Immature natural killer cell (primary cell): ENCODE measurements around the gene TMEM45A. TPM values are rescaled to one million over a fixed set of nuclear protein-coding genes. Genes with fewer than 3 reads are reported as not detected.

Experiments
- DNase-seq, 3 donors: peaks; one replicate each; pipeline ENCODE4 v3.0.0; 2022; ENCODE audit warnings: mixed read lengths in 1 of 3
- H3K27ac Mint-ChIP-seq, 6 donors: one replicate each; pipeline ENCODE4 v1.8.0; 2020; ENCODE audit warnings: mixed read lengths in 6 of 6, mild to moderate bottlenecking in 5 of 6, inconsistent platforms in 4 of 6, moderate library complexity in 3 of 6
- H3K27me3 Mint-ChIP-seq, 3 donors: one replicate each; pipeline ENCODE4 v1.8.0; 2020 to 2021; ENCODE audit warnings: low read depth in 3 of 3, mild to moderate bottlenecking in 3 of 3, mixed read lengths in 3 of 3, moderate library complexity in 3 of 3, inconsistent platforms in 1 of 3
- H3K36me3 Mint-ChIP-seq, 3 donors: one replicate each; pipeline ENCODE4 v1.8.0; 2020; ENCODE audit warnings: mixed read lengths in 3 of 3, inconsistent platforms in 2 of 3, mild to moderate bottlenecking in 2 of 3
- H3K4me1 Mint-ChIP-seq, 2 donors: one replicate each; pipeline ENCODE4 v1.8.0; 2020; ENCODE audit warnings: inconsistent platforms in 2 of 2, mild to moderate bottlenecking in 2 of 2, mixed read lengths in 2 of 2, moderate library complexity in 1 of 2
- H3K4me3 Mint-ChIP-seq, 5 donors: one replicate each; pipeline ENCODE4 v1.8.0; 2020; ENCODE audit warnings: mild to moderate bottlenecking in 5 of 5, mixed read lengths in 5 of 5, inconsistent platforms in 3 of 5, moderate library complexity in 3 of 5
- H3K9me3 Mint-ChIP-seq, 6 donors: one replicate each; pipeline ENCODE4 v1.8.0; 2020; ENCODE audit warnings: mild to moderate bottlenecking in 6 of 6, mixed read lengths in 6 of 6, inconsistent platforms in 4 of 6, moderate library complexity in 3 of 6
- polyA plus RNA-seq, 3 donors: library from polyadenylated mRNA; unstranded; fragments of 300-500 nt; fragmentation: Illumina TruSeq; gene quantifications; one replicate each; pipeline ENCODE4 v1.2.3, GENCODE V29; 2021

The TMEM45A gene
- polyA plus RNA-seq, 3 donors from 2014 or later, result 0.29 TPM; not detected in 2

DNA sequence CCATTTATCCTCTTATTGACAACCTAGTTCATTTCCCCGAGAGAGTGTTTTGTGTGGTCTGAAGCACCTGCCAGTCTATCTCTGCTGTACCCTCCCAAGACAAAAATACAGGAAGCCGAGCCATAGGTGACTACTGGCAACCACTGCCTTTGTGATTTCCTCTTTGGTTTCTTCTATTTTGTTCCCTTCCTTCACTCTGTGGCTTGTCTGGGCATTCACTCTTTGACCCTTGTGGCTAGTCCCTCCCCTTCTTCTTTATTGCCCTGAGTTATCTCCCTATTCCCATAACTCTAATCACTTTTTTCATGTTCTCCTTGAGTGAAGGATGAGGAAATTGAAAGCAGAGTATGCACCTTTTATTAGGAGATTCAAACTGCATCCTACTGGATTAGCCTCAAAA is 116.9 kb downstream of the TMEM45A start, which contains the start of gene ADGRG7:
TSS of gene ADGRG7 (plus strand) at position 297 of the 400 bp plus-strand sequence. CDS start 256 bp downstream, outside the sequence.
- no peak within 1 kb of the TSS for H3K27ac Mint-ChIP-seq
- no peak for DNase-seq
- no peaks in the 10 kb centered on the region for H3K36me3 Mint-ChIP-seq
- H3K9me3 Mint-ChIP-seq, result no peaks in the 10 kb centered on the region
- peaks cover 0 to 5% (median 4%) of the 10 kb centered on the region in 3 donors for H3K27me3 Mint-ChIP-seq
- no peak within 1 kb of the TSS for H3K4me3 Mint-ChIP-seq
- peaks cover 3 to 11% of the 10 kb centered on the region in 2 donors for H3K4me1 Mint-ChIP-seq

DNA sequence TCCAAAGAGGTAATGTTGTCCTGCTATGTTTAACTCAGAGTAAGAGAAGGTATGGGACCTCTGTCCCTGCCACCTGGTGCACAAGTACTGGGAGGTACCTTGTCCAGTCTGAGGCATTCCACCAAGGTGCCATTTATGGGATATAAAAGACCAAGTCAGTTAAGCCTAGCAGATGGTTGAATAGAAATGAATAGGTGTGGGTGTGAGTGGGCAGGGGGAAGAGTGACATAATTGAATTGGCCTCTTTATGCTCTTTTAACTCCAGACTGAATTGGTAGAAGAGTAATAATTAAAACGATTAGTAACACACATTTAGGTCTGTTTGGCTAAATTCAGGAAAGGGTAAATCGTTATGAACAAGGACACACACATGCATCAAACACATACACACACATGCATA is 117.5 kb downstream of the TMEM45A start:
- H3K4me3 Mint-ChIP-seq, result no peak overlapping the region
- H3K9me3 Mint-ChIP-seq, result no peaks in the 10 kb centered on the region
- H3K36me3 Mint-ChIP-seq, result no peaks in the 10 kb centered on the region
- no peak overlapping the region for H3K27ac Mint-ChIP-seq
- DNase-seq, result no peak
- peaks cover 3 to 11% of the 10 kb centered on the region in 2 donors for H3K4me1 Mint-ChIP-seq
- peaks cover 0 to 5% (median 4%) of the 10 kb centered on the region in 3 donors for H3K27me3 Mint-ChIP-seq

DNA sequence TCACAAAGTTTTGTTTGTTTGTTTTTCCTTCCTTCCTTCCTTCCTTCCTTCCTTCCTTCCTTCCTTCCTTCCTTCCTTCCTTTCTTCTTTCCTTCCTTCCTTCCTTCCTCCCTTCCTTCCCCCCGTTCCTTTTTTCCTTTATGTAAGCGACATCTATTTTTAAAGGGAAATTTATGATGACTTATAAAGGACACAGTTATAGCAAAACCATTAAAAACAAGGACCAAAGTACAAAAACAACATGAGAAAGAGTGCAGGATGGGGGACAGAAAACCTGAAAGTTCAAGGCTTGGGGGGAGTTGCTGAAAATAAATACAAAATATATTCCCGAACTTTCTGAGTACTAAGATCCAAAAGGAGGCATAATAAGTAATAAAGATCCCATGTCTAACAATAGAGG is 118.8 kb downstream of the TMEM45A start:
- Mint-ChIP-seq H3K4me3 (no peak overlapping the region), H3K4me1 (peaks cover 3 to 11% of the 10 kb centered on the region in 2 donors), H3K9me3 (no peaks in the 10 kb centered on the region), H3K36me3 (no peaks in the 10 kb centered on the region), H3K27me3 (peaks cover 0 to 4% (median 4%) of the 10 kb centered on the region in 3 donors), H3K27ac (no peak overlapping the region)
- no peak for DNase-seq

DNA sequence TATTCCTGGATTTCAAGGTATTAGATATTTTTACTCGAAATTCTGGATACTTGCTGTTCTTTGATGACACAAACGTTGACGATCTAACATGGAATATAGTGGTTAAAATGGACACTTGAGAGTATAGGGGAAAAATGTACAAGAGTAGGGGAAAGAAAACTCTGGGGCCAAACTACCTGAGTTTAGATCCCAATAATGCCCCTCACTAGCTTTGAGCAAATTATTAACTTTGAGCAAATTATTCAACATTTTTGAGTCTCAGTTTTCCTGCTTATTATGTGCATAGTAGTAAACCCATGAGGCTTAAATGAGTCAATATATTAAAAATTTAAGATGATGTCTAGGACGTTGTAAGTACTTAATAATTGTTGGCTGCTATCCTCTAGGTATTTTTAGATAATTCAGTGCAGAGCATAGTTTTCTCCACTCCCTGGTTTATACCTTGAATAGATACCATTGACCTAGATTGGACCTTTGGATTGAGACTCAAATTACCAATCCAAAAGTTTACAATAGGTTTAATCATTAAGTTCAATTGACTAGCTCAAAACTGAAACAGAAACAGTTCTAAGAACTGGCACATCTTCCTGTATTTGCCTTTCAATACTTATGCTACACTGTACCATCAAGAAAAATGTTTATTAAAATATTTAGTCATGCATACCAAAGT is 121.4 kb downstream of the TMEM45A start:
- Mint-ChIP-seq H3K4me1 (peaks cover 3 to 10% of the 10 kb centered on the region in 2 donors), H3K27ac (no peak overlapping the region), H3K4me3 (no peak overlapping the region), H3K36me3 (no peaks in the 10 kb centered on the region), H3K27me3 (peaks cover 0 to 7% (median 2%) of the 10 kb centered on the region in 3 donors), H3K9me3 (peaks cover 0 to under 1% (median 0%) of the 10 kb centered on the region in 6 donors)
- no peak for DNase-seq

DNA sequence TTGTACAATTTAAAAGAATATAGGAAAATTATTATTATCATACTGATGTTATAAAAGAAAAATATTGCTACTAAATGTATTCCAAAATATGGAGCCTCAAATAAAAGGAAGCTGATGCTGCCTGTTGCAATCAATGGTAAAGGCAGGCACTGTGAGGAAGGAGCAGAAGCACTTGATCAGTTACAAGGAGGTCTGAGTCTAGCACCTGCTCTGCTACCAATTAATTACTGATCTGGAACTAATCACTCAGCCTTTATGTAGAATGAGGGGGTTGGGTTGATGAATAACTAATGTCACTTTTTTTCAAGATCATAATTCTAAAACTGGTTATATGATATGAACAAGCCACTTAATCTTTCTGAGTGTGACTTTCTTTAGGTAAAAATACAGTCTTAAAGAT is 122.5 kb downstream of the TMEM45A start:
- peaks cover 0 to 5% (median 2%) of the 10 kb centered on the region in 3 donors for H3K27me3 Mint-ChIP-seq
- H3K4me3 Mint-ChIP-seq, result no peak overlapping the region
- no peak for DNase-seq
- H3K4me1 Mint-ChIP-seq, result no peaks in the 10 kb centered on the region
- H3K9me3 Mint-ChIP-seq, result peaks cover 0 to 3% (median 0%) of the 10 kb centered on the region in 6 donors
- H3K36me3 Mint-ChIP-seq, result no peaks in the 10 kb centered on the region
- no peak overlapping the region for H3K27ac Mint-ChIP-seq

DNA sequence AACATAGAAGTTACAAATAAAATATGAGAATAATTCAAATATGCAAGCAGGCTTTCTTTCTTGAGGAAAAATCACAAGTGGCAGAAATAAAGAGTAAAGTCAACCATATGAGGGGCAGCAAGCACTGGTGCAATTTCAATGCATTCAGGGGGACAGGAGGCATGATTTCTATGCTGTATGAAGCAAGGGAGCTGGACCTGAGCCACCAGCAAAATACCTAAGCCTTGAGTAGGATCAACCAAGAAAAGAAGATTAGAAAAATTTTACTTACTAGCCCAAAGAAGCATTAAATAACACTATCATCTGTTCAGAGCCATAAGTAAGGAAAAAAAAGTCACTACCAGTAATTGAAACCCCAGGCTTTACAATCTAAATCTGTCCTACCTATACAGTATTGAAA is 123.3 kb downstream of the TMEM45A start:
- Mint-ChIP-seq H3K9me3 (peaks cover 0 to 3% (median 0%) of the 10 kb centered on the region in 6 donors), H3K36me3 (no peaks in the 10 kb centered on the region), H3K27ac (no peak overlapping the region), H3K4me3 (no peak overlapping the region), H3K4me1 (no peaks in the 10 kb centered on the region), H3K27me3 (peaks cover 0 to 3% (median 2%) of the 10 kb centered on the region in 3 donors)
- no peak for DNase-seq

DNA sequence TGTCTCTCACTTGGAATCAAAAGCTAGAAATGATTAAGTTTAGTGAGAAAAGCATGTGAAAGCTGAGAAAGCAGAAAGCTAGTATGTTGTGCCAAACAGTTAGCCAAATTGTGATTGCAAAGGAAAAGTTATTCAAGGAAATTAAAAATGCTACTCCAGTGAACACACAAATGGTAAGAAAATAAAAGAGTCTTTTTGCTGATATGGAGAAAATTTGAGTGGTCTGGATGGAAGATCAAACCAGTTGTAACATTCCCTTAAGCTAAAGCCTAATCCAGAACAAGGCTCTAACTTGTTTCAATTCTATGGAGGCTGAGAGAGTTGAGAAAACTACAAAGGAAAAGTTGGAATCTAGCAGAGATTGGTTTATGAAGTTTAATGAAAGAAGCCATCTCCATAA is 128.8 kb downstream of the TMEM45A start:
- Mint-ChIP-seq H3K9me3 (peaks cover 0 to 3% (median 0%) of the 10 kb centered on the region in 6 donors), H3K36me3 (no peaks in the 10 kb centered on the region), H3K27me3 (peaks cover 0 to 7% (median 5%) of the 10 kb centered on the region in 3 donors), H3K4me3 (no peak overlapping the region), H3K27ac (no peak overlapping the region), H3K4me1 (no peaks in the 10 kb centered on the region)
- DNase-seq, result no peak

Other genes with a start within 250 kb of the TMEM45A start
- 10 to 100 TPM; 13.7 to 23.4 (median 14.0) TPM for gene TBC1D23, start 231.6 kb upstream of the TMEM45A start, polyA plus RNA-seq
- gene NIT2, start 157.9 kb upstream of the TMEM45A start, polyA plus RNA-seq, result 10 to 100 TPM; 35.6 to 46.0 (median 41.7) TPM
- 10 to 100 TPM; 10.0 to 15.4 (median 11.2) TPM for gene TOMM70, start 91.5 kb upstream of the TMEM45A start, polyA plus RNA-seq
- gene LNP1, start 91.1 kb upstream of the TMEM45A start, polyA plus RNA-seq, result 1 to 10 TPM in 1 of 3 donors, under 1 TPM in 2; 0.47 to 1.7 (median 0.93) TPM
- not detected for gene ADGRG7, start 117.0 kb downstream of the TMEM45A start, polyA plus RNA-seq
- gene TFG, start 216.9 kb downstream of the TMEM45A start, polyA plus RNA-seq, result 10 to 100 TPM; 17.4 to 51.3 (median 42.2) TPM